ENCODE measurements around the gene KYNU.

DNA sequence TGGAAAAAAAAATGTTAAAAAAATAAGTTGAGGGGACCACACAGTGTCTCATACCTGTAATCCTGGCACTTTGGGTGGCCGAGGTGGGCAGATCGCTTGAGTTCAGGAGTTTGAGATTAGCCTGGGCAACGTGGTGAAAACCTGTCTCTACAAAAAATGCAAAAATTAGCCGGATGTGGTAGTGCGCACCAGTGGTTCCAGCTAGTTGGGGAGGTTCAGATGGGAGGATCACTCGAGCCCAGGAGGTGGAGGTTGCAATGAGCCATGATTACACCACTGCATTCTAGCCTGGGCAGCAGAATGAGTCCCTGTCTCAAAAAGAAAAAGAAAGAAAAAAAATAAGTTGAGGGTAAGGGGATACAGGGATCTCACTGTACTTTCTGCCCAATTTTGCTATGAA lies 6.1 kb upstream of the KYNU start:
- TF ChIP-seq, protein P1, sequence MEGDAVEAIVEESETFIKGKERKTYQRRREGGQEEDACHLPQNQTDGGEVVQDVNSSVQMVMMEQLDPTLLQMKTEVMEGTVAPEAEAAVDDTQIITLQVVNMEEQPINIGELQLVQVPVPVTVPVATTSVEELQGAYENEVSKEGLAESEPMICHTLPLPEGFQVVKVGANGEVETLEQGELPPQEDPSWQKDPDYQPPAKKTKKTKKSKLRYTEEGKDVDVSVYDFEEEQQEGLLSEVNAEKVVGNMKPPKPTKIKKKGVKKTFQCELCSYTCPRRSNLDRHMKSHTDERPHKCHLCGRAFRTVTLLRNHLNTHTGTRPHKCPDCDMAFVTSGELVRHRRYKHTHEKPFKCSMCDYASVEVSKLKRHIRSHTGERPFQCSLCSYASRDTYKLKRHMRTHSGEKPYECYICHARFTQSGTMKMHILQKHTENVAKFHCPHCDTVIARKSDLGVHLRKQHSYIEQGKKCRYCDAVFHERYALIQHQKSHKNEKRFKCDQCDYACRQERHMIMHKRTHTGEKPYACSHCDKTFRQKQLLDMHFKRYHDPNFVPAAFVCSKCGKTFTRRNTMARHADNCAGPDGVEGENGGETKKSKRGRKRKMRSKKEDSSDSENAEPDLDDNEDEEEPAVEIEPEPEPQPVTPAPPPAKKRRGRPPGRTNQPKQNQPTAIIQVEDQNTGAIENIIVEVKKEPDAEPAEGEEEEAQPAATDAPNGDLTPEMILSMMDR (IDR thresholded peaks at IDR 0.05; ENCODE audit: poor library complexity) = no peak
- TF ChIP-seq EZH2 (IDR thresholded peaks at IDR 0.05; ENCODE audit: borderline replicate concordance) = no peak
- TF ChIP-seq EZH2phosphoT487 (IDR thresholded peaks at IDR 0.05; ENCODE audit: low read depth, severe bottlenecking, unreplicated experiment) = no peak

Data from hepatocyte (in vitro differentiated cells).